Mononuclear cell (primary cell): ENCODE measurements around the gene KLHL21. TPM values are rescaled to one million over a fixed set of nuclear protein-coding genes. Genes with fewer than 3 reads are reported as not detected.
A peak's percentile ranks its signal among the peaks of the same experiment; 100 is the strongest.

Source experiments
- H3K27me3 ChIP-seq: 2 replicates; pipeline ENCODE4 v1.6.0; 2011; ENCODE audit warnings: low read length, control low read depth; ENCODE audit not compliant: insufficient read depth
- H3K4me1 ChIP-seq: 2 replicates; pipeline ENCODE4 v1.5.1; 2011; ENCODE audit warnings: mild to moderate bottlenecking, low read length, control low read depth; ENCODE audit not compliant: insufficient read depth
- H3K4me3 ChIP-seq: 2 replicates; pipeline ENCODE4 v1.5.1; 2011; ENCODE audit warnings: mild to moderate bottlenecking, low read length, moderate library complexity
- H3K9me3 ChIP-seq: 2 replicates; pipeline ENCODE4 v1.5.1; 2011; ENCODE audit warnings: low read depth, mild to moderate bottlenecking, control low read depth, low read length
- total RNA-seq: library from RNA; depleted of rRNA; stranded (reverse); fragments of >200 nt; gene quantifications from one replicate; pipeline ENCODE4 v1.2.3, GENCODE V29; 2012

Gene KLHL21
- total RNA-seq, 1 donor = 57.4 TPM

DNA sequence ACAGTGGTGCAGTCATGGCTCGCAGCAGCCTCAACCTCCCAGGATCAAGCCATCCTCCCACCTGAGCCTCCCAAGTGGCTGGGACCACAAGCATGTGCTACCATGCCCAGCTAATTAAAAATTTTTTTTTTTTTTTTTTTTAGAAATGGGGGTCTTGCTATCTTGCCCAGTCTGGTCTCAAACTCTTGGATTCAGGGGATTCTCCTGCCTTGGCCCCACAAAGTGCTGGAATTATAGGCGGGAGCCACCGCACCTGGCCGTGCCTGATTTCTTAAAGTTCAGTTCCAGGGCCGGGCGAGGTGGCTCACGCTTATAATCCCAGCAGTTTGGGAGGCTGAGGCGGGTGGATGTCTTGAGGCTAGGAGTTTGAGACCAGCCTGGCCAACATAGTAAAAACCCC, 28.4 kb upstream of the KLHL21 start:
- Histone ChIP-seq H3K27me3 (no peaks in the 10 kb centered on the region), H3K9me3 (no peaks in the 10 kb centered on the region), H3K4me1 (peaks cover 6% of the 10 kb centered on the region), H3K4me3 (no peak overlapping the region)

DNA sequence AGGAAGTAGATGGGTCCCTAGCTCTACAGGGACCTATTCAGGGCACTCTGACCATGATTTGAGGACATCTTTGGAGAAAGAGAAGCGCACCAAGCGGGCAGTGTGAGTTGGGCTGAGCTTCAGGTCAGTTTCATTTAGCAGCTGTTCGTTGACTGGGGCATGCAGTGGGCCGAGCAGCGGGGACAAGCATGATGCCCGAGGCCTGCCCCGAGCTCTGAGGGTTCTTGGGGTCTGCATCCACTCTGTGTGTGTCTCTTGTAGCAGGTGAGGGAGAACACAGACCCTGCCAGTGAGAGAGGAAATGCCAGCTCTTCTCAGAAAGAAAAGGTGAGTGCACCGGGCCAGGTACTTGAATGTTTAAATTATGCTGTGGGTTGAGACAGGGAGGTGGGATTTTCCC, 27.4 kb upstream of the KLHL21 start:
- Histone ChIP-seq H3K4me3 (no peak overlapping the region), H3K9me3 (no peaks in the 10 kb centered on the region), H3K4me1 (peaks cover 11% of the 10 kb centered on the region), H3K27me3 (no peaks in the 10 kb centered on the region)

DNA sequence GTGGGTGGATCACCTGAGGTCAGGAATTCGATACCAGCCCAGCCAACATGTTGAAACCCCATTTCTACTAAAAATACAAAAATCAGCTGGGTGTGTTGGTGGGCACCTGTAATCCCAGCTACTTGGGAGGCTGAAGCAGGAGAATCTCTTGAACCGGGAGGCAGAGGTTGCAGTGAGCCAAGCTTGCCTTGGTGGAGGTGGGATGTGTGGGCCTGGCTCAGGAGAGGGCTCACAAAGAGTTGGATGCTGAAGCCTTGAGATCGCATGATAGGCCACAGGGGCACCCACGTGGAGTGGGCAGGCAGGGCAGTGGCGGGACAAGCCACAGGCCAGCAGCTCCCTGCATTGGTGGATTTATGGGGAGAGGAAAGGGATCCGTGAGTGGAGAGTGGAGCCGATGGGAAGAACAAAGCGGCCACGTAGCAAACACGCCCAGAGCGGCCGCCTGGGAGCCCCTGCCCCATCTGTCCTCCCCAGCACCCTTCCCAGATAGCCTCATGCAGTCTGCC, 26.4 kb upstream of the KLHL21 start:
- H3K27me3 ChIP-seq = no peaks in the 10 kb centered on the region
- no peaks in the 10 kb centered on the region for H3K9me3 ChIP-seq
- peaks cover 18% of the 10 kb centered on the region for H3K4me1 ChIP-seq
- H3K4me3 ChIP-seq = no peak overlapping the region

DNA sequence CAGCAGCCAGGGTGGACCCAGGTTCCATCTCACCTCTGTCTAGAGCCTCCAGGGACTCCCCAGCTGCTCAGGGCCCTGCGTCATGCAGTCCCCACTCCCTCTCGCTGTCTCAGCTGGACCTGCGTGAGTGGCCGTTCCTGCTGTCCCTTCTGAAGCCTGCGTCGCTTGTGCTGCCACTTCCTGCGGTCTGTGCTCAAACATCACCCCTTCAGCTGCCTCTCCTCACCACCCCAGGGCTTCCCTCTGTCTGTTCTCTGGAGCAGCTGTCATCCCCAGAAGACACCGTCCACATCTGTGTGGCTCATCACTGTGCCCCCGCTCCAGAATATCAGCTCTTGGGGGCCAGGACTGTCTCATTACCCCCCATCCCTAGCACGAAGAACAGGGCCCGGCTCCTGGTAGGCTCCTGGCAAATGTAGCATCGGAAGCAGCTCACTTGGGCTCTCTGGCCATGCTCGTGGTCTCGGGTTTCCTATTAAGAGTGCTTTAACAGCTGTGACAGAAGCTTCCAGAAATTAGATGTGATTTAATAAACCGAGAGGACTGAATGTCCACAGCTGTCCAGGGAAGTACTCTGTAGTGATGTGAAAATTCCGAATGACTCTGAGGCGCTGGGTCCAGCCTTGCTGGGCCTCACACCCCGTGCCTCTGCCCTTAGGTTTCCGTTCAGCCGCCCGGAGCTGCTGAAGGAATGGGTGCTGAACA, 25.3 kb upstream of the KLHL21 start:
- Histone ChIP-seq H3K9me3 (no peaks in the 10 kb centered on the region), H3K4me1 (peaks cover 18% of the 10 kb centered on the region), H3K4me3 (no peak overlapping the region), H3K27me3 (no peaks in the 10 kb centered on the region)

DNA sequence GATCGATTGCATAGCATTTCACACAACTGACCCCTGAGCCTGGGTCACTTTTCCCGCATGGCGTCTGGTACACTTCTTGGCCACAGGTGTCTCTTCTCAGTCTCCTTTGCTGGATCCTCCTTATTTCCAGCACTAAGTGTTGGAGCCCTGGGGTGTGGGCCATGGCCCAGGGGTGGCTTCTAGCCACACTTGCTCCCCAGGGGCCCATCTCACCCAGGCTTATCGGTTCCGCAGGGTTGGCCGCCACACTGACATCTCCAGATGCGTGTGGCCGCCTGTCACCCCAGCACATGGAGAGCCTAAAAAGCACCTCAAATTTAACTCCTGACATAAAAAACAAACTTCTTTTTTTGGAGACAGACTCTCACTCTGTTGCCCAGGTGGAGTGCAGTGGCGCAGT, 24.4 kb upstream of the KLHL21 start:
- no peak overlapping the region for H3K4me3 ChIP-seq
- H3K4me1 ChIP-seq = peaks cover 18% of the 10 kb centered on the region
- H3K27me3 ChIP-seq = no peaks in the 10 kb centered on the region
- no peaks in the 10 kb centered on the region for H3K9me3 ChIP-seq

DNA sequence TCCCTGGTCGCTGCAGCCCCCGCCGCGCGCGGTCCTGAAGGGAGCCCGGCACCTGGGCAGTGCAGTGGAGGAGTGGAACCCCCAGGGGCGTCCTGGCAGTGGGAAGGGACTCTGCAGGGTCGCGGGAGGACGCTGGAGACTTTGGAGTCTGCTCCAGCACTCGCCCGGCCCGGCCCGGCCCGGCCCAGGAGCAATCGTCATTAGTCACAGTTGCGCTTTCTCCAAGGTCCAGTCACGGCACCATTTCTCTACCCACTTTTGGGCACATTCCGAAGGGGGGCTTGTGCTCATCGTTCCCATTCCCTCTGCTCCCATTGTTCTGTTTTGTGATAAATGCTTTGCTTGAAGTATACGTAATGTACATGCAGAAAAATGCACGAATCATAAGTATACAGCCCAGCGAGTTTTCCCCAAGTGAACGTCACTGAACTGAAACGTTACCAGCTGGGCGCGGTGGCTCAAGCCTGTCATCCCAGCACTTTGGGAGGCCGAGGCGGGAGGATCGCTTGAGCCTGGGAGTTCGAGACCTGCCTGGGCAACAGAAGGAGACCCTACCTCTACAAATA, 23.0 kb upstream of the KLHL21 start:
- no peaks in the 10 kb centered on the region for H3K9me3 ChIP-seq
- peaks cover 18% of the 10 kb centered on the region for H3K4me1 ChIP-seq
- no peaks in the 10 kb centered on the region for H3K27me3 ChIP-seq
- peak overlapping the region; percentile 70 for H3K4me3 ChIP-seq

DNA sequence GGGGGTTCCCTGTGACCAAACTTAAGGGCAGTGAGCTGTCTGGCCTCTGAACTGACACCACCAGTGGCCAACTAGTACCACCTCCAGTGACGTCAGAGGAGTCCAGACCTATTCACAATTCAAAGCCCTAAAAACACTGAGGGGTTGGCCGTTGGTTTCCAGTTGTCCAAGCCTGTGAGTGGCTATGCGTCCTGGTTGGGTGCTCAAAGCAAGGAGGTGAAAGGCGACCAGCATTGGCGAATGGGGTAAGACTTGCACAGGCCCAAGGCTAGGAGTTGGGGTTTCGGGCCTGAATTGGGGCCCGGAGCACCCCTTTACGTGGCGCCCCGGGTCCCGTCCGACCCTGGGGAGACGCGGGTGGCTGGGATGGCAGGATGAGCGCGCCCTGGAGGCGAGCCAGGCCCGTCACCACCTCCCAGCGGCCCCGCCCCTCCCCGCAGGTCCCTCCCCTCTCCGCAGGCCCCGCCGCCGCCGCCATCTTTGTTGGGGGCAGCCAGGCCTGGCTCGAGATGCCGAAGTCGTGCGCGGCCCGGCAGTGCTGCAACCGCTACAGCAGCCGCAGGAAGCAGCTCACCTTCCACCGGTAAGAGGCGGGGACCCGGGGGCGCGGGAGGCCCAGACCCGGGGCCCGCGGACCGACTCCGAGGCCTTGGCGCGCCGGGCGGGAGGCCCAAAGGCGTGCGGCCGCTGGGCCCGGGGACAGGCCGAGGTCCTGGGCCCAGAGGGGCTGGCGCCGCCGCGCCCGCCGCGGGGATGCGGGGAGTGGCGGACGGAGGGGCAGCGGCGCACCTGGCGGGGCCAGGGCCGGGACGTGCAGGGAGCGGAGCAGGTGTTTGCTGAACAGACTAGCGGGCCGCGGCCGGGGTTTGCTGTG, 22.3 kb upstream of the KLHL21 start, which contains the start of gene THAP3:
THAP3 (plus strand) TSS at position 159 of the 874 bp plus-strand sequence; CDS start at position 510, 351 bp downstream.
- Histone ChIP-seq H3K4me3 (peak within 1 kb of the TSS; percentile 70), H3K27me3 (no peaks in the 10 kb centered on the region), H3K4me1 (peaks cover 18% of the 10 kb centered on the region), H3K9me3 (no peaks in the 10 kb centered on the region)

DNA sequence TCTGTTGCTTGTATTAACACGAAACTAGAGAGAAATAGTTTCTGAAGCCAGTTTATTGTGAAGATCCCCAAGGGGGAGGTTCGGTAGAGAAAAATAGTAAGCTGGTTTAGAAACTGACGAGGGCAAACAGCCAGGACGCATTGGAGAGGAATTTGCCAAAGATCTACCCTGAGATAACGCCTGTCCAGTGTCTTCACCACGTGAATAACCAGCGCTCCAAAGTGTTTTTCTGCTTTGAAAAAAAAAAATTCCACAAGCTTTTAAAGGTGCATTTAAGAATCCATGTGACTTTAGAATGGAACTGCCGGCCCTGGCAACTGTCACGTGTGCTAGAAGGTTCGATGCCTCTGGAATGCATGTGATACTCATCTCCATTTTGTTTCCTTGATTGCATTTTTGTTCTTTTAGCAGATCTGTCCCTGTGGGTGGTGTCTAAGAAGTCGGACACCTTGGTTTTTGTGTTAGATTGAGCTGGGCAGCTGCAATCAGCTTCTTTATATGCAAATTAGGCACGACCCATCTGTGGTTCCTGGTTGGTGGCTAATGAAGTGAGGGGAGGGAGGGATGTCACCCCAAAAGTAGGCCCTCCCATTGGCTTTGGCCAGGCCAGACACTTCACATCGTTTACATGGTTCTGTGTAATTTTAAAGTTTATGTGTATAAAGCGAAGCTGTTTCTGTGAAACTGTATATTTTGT, 20.7 kb upstream of the KLHL21 start:
- no peak overlapping the region for H3K4me3 ChIP-seq

DNA sequence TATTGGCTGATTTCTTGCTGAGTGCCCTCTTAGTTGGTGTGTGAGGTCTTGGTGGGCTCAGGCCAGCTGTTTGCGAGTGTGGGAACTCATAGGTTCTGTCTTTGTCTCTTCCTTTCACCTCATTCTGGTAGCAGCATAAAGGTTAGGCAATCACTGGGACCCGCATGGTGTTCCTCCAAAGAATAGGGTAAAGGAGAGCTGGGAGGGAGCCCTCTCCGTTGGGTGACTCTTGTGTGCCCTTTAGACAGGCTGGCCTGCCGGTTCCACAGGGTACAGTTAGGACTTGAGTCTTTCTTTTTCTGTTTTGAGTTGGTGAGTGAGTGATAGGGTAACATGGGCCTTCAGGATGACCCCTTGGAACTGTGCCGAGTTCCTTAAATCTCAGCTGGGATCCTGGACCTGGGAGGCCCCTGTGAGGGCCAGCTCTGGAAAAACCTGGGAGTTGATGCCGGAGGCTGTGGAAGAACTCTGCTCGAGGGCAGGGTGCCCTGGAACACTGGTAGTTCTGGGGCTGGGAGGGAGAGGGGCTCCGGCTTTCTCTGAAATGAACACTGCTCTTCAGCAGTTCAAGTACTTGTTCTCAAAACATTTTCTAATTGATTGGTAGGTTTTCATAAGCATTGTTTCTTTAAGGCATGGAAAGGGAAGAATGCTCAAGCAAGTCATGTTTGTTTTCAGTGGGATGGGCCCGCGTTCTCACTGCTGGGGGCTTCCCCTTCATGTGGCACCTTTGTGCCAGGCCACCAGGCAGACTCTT, 19.9 kb upstream of the KLHL21 start:
- Histone ChIP-seq H3K27me3 (no peaks in the 10 kb centered on the region), H3K4me3 (no peak overlapping the region), H3K4me1 (peaks cover 18% of the 10 kb centered on the region), H3K9me3 (no peaks in the 10 kb centered on the region)

More for the DNA sequence above, 20.7 kb upstream of the KLHL21 start:
- Histone ChIP-seq H3K4me1 (peaks cover 18% of the 10 kb centered on the region), H3K27me3 (no peaks in the 10 kb centered on the region), H3K9me3 (no peaks in the 10 kb centered on the region)

DNA sequence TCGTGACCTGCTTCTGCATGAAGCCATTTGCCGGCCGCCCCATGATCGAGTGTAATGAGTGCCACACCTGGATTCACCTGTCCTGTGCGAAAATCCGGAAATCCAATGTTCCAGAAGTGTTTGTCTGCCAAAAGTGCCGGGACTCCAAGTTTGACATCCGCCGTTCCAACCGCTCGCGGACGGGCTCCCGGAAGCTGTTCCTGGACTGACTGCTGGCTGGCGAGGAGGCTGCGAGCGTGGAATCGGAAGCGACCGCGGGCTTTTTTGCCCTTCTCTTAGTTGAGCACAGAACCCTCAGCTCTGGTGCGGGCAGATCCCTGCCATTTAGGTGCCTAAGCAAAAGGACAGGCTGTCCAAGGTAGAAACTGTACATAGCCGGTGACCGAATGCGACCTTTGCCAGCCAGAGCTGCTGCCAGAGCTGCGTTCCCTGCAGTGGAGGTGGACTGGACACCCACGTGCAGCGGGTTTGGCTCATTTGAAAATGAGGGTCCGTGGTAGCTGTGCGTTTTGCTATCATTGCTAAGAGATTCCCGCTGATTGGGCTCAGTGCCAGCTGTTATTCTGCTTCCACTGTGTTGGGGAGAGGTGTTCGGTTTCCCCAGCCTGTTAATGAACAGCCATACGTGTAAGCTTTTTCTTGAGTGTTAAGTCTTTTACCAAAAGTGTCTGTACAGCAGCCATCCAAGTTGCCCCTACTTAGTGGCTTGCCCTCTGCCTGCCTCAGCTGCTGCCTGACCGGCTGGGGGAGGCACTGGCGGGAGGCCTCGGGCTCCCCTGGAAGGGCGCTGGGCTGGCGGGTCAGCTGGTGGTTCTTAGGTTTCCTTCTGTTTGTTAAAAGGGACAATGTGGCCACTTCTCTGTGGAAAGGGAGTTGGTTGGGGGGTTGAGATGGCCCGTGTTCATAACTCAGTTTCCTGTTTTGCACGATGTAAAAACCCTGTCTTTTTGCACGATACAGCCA, 19.0 kb upstream of the KLHL21 start:
- H3K27me3 ChIP-seq = no peaks in the 10 kb centered on the region
- peaks cover 18% of the 10 kb centered on the region for H3K4me1 ChIP-seq
- H3K4me3 ChIP-seq = no peak overlapping the region
- no peaks in the 10 kb centered on the region for H3K9me3 ChIP-seq

DNA sequence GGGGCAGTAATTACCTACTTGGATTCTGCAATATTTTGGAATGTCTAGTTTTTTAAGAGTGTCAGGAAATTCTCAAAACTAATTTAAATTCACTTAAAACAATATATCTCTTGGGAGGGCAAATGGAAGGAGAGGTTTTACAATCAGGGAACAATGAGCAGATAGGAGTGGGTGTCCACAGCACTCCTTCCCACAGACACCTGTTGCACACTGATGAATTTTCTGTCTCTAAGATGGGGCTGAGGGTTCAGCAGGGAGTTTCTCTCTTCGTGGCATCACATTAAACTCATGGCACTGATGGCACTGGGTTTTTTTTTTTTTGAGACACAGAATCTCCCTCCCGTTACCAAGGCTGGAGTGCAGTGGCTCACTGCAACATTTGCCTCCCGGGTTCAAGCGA, 16.4 kb upstream of the KLHL21 start:
- no peaks in the 10 kb centered on the region for H3K9me3 ChIP-seq
- no peaks in the 10 kb centered on the region for H3K27me3 ChIP-seq
- H3K4me3 ChIP-seq = no peak overlapping the region
- peaks cover 7% of the 10 kb centered on the region for H3K4me1 ChIP-seq

DNA sequence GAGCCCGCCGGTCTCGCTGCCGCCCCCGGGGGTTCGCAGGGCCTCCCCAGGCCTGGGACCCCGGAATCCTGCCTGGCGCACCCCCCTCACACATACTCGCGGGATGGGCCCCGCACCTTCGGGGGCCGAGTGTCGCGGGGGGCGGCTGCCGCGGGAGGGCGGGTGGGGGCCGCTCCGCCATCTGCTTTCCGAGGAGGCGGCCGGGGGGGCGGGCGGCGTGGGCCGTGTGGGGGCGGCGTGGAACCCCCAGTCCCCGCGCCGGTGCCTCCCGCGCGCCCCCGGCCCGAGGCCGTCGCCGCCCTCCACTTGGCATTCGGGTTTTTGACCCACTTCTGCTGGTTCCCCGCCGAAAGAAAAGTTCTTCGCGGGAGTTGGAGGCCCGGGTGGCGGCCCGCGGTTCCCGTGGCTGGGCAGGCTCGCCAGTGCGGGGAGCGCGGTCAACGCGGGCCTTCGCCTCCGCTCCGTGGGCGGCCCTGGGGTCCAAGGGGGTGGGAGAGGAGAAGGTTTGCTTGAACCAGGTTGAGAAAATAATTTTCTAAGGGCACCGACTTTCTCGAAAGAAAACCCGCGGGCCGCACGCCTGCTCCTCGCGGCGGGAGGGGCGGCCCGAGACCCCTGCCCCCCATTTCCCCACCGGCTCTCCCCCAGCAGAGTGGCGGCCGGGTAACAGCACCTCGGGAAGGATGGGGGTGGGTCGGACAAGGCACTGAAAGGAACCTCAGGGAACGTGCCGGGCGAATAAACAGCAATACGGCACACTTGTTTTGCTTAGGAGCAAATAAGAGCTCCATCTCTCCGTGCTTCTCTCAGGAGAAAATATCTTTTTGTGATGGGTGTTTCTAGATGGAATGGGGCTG, 12.5 kb upstream of the KLHL21 start:
- peaks cover 15% of the 10 kb centered on the region for H3K4me1 ChIP-seq
- H3K9me3 ChIP-seq = no peaks in the 10 kb centered on the region
- peak overlapping the region; percentile 29 for H3K4me3 ChIP-seq
- H3K27me3 ChIP-seq = no peaks in the 10 kb centered on the region
